HG03354 (cell line): ENCODE results near the gene AMY2B.
"Not testable (repeated sequence)": the region's sequence is repeated elsewhere in the genome, so short reads cannot be mapped to it uniquely, and the experiment has no call there.

Experiments used
- ATAC-seq: cut with Tn5 transposase; IDR thresholded peaks from one replicate; pipeline ENCODE4 v1.9.1; 2021; ENCODE audit warnings: mild to moderate bottlenecking; ENCODE audit not compliant: unreplicated experiment, poor library complexity, severe bottlenecking

Gene AMY2B

DNA sequence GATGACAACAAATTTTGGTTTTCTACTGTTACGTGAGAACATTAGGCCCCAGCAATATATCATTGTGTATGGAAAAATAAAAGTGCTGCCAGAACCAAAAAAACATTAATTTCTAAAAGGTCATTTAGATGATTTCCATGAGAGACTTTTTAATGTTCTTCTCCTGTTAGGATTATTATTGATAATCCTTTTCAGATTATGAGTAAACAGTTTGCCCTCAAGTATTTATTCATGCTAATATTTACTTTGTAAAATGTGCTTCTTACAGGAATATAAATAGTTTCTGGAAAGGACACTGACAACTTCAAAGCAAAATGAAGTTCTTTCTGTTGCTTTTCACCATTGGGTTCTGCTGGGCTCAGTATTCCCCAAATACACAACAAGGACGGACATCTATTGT, at the start of gene AMY2B:
Gene AMY2B, plus strand, starts transcription at position 301 of the 400 bp plus-strand sequence. Its CDS starts 14 bp downstream, at position 315.
- ATAC-seq: not testable (repeated sequence)

DNA sequence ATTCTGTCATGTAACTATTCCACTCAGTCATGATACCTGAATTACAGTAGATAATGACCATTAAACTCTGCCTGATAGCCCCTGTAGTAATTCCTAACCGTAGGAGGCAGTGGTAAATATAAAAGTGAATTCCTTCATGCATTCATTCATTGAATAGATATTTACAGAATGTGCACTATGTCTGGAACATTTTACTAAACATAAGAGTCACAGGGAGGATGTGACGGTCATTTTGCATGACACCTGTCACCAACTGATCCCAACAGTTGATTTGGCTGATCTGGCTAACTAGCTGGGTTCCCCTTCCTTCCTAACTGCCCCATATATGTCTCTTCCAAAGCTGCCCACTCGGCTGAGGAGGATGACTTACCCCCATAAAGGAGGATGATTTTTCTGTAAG, 48.0 kb upstream of the AMY2B start:
- no peak for ATAC-seq

DNA sequence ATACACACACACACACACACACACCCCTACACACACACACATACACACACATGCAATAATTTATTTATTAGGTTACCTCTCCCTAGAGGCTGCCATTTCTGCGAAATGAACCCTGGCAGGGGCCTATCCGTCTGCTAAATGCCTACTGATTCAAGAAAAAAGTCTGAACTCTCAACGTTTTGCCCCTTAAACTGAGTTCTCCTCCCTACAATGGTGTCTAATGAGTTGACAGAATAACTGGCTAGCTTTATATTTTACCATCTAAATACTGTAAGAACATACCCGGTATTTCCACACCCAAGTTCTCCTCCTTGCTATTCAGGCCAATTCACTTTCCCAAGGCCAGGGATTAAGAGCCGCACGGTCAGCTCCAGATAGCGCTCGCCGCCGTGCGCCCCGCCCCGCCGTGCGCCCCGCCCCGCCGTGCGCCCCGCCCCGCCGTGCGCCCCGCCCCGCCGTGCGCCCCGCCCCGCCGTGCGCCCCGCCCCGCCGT, 46.2 kb upstream of the AMY2B start:
- peak; percentile 55 for ATAC-seq

DNA sequence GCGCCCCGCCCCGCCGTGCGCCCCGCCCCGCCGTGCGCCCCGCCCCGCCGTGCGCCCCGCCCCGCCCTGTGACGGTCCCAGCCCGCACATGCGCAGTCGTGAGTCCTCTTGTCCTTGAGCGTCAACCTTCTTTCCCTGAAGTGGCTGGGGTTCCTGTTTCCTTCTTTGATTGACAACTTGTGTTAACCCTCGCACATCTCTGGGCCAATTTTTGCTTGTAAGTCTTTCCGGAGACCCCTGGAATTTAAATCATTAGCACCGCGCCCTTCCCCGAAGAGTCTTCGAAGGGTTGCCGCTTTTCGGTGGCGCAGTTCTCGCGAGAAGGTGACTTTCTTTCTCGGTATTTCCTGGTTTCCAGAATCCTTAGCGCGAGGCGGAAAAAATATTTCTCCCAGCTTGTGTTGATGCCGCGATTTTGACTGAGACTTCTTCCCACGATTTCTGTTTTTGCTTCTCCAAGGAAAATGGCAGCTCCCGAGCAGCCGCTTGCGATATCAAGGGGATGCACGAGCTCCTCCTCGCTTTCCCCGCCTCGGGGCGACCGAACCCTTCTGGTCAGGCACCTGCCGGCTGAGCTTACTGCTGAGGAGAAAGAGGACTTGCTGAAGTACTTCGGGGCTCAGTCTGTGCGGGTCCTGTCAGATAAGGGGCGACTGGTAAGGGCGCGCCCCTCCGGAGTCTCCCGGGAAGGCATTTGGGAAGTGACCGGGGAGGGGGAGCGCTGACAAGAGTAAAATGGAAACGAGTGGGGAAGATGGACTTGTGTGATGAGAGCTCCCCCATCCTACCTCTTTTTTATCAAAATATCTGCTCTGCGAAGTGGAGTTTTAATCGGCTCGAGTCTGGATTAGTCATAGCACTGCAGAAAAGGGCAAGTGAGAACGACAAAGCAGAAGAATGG, 45.5 kb upstream of the AMY2B start, which contains the start of gene RNPC3:
Gene RNPC3, plus strand, starts transcription at position 93 of the 901 bp plus-strand sequence. Its CDS starts 372 bp downstream, at position 465.
- peak; percentile 80 for ATAC-seq

DNA sequence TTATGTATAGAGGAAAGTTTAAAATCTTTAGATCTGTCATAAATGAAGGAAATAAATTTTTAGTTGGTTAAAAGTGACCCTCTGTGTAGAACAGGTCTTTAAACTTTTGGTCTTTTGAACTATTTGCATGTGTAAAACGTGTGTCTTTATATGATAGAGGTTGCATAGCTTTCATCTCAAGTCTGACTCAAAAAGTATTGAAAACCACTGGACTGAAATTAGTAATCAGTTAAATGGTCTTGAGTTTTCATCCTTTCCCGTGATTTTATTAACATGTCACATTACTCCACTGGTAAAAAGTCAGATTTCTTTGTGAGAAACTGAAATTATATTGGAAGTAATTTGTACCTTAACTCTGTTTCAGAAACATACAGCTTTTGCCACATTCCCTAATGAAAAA, 44.1 kb upstream of the AMY2B start:
- ATAC-seq: no peak

DNA sequence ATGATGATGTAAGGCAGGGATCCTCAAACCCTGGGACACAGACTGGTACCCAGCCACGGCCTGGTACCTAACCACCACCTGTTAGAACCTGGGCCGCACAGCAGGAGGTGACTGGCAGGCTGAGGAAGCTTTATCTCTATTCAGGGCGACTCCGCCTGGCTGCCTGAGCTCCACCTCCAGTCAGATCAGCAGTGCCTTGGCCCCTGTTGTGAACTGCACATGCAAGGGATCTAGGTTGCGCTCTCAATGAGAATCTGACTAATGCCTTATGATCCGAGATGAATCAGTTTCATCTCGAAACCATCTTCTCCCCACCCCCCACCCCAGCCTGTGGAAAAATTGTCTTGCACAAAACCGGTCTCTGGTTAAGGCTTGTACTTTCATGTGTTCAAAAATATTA, 41.6 kb upstream of the AMY2B start:
- no peak for ATAC-seq

DNA sequence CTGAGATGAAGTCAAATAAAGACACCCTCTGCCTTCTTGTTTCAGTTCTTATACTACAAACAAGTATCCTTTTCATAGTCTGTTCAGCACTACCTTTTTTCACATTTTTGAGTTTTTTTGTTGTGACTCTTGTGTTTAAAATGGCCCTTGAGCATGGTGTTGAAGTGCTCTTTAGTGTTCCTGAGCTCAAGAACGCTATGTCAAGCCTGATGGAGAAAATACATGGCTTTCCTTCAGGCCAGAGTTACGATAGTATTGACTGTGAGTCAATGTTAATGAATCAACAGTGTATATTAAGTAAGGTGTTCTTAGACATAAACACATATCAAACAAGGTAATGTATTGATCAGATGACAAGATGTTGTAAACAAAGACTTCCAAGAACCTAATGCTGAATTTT, 33.2 kb upstream of the AMY2B start:
- no peak for ATAC-seq

DNA sequence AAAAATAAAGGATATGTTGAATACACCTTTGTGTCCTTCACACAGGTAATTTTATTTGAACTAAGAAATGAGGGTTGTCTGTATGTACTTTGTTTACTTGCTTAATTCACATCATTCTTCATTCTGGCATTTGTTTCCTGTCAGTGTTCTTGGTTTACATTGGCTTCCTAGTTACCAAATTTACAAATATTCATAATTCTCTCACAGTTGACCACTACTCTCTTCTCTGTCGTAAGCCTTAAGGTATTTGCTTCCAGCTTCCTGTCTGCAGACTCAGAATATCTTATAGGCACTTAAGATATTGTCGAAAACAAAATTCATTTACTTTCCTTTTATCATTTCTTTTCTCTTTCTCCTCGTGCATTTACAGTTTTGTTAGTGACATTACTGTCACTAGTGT, 30.0 kb upstream of the AMY2B start:
- no peak for ATAC-seq

DNA sequence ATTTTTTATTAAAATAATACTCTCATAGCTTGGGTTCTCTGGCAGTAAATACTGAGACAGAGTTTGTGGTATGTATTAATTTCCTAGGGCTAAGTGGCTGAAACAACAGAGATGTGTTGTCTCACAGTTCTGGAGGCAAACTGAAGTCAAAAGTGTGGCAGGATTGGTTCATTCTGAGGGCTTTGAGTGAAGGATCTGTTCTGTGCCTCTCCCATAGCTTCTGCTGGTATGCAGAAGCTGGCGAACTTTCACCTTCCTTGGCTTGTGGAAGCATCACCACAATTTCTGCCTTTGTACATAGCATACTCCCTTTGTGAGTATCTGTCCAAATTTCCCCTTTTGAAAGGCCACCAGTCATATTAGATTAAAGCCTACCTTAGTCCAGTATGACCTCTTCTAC, 24.9 kb upstream of the AMY2B start:
- no peak for ATAC-seq

DNA sequence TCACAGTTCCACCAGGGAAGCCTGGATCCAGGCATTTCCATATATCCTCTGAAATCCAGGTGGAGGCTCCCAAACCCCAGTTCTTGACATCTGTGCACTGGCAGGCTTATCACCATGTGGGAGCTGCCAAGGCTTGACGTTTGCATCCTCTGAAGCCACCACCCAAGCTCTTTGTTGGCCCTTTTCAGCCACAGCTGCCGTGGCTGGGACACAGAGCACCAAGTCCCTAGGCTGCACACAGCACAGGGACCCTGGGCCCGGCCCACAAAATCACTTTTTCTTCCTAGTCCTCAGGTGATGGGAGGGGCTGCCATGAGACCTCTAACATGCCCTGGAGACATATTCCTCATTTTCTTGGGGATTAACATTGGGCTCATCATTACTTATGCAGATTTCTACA, 23.5 kb upstream of the AMY2B start:
- no peak for ATAC-seq

DNA sequence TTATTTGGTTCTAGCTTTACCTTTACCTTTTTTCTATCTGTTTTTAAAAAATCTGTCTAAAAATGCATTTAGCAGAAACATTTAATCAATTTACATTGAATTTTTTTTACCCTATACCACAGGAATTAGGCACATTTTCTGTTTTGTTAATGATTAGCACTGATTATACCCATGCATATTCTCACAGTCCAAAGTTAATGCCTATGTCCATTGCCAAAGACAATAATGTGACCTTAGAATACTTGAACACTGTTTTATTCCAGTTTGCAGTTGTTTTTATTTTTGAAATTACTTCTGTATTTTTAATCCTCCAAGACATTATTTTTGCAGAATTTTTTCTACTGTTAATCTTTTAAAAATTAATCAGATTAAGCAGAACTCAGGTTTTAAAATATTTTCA, 11.0 kb upstream of the AMY2B start:
- ATAC-seq: no peak

DNA sequence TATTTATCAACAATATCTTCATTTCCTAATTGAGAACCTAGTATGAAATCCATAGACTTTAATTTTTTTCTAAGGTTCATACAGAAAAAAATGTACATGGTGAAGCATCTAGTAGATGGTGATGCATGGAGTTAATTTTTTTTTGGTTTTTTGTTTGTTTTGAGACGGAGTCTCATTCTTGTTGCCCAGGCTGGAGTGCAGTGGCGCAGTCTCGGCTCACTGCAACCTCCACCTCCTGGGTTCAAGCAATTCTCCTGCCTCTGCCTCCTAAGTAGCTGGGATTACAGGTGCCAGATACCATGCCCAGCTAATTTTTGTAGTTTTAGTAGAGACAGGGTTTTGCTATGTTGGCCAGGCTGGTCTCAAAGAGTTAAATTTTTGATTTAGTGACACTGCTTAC, 10.3 kb upstream of the AMY2B start:
- ATAC-seq: not testable (repeated sequence)

DNA sequence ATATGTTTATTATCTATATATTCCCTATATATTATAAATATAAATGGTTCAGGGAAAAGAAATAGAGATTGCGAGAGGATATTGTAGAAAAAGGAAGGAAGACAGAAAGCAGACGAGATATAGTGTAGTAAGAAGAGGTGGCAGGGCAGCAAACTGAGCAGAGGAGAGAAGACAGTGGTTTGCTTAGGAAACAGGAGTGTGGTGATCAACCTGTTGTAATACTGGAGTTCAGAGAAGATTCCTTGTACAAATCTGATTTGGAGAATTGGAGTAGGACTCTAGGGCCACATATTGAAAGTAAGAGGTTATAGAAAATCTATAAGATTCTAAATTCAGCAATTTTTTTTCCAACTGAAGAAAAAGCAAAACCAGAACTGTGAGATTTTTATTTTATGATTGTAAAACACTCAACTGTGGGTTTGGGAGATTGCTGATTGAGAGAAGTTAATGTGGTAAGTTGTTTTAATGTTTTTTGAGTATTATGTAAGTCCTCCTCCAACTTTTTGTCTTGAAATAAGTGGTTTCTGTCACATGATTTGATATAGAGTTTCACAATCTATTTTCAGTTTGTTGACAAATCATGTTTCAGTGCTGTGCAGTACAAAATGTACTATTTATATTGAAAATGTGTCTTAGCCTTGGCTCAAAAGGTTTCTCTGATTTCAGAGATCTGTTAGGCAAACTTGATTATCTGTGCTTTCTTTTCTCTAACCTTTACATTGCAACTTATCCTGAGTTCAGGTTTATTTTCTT, 9.6 kb upstream of the AMY2B start:
- ATAC-seq: peak; percentile 95

DNA sequence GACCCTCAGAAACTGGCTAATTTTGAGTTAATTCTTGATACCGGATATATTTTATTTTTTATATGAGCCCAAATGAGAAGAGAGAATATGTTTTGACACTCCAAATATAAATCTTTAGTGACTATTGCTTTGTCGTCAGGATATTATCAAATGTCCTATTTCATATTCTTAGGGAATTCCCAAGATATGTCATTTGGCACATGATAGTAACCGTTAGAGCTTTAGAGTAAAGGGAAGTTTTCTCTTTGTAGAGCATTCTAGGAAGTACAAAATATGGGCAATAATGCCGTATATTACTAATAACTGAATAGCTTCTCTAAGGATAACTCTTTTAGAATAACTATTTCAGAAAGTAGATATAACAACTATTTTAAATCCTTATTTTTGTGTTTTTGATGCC, 8.3 kb upstream of the AMY2B start:
- no peak for ATAC-seq

DNA sequence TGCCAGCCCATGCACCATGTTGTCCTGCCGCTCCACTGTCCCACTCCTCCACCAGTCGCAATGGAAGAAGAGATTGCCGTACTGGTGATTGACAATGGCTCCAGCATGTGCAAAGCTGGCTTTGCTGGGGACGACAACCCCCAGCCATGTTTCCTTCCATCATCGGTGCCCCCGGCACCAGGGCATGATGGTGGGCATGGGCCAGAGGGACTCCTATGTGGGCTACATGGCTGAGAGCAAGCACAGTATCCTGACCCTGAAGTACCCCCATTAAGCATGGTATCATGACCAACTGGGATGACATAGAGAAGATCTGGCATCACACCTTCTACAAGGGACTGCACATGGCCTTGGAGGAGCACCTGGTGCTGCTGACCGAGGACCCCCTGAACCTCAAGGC, 1.9 kb upstream of the AMY2B start:
- no peak for ATAC-seq

DNA sequence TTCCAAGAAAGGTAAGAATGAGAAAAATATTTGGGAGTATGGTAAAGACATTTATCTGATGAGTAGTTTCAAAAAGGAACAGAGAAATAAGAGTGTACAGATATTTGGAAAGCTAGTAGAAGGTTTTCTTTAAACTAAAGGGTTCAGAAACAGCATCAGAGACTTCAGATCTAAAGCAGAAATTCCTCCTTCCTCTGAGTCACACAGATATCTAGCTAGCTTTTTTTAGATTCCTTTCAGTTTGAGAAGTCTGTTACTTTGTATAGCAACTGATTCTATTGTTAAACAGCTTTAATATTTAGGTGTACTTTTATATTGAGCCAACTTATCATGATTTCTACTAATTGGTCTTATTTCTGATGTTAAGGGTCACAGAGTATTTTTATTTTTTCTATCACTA, 4.7 kb downstream of the AMY2B start:
- ATAC-seq: no peak

DNA sequence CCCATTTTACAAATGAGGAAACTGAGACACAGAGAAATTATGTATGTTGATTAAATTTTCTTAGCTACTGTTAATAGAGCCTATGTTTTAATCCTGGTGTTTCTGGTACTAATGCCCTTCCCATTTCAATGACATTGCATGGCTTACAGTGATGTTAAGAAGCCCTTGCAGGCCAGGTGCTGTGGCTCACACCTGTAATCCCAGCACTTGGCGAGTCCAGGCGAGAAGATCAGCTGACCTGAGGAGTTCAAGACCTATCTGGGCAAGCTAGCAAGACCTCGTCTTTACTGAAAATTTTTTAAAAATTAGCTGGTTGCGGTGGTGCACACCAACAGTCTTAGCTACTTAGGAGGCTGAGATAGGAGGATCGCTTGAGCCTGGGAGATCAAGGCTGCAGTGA, 5.4 kb downstream of the AMY2B start:
- ATAC-seq: not testable (repeated sequence)

DNA sequence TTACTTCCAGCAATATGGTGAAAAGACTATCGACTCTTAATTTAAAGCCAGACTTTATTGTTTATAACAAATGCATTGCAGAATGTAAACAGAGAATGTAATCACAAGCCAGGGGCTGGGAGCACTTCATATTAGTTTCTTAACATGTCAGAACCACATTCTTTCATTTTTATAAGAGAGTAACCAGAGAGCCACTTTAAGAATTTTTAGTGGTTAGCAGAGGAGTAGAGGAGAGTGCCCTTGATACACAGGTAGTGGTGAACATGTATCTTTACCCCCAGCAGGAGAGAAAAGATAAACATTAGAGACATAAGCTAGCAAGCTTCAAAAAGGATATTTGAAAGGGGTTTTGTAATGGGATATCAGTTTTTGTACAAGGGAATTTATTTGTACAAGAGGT, 11.1 kb downstream of the AMY2B start:
- ATAC-seq: no peak

DNA sequence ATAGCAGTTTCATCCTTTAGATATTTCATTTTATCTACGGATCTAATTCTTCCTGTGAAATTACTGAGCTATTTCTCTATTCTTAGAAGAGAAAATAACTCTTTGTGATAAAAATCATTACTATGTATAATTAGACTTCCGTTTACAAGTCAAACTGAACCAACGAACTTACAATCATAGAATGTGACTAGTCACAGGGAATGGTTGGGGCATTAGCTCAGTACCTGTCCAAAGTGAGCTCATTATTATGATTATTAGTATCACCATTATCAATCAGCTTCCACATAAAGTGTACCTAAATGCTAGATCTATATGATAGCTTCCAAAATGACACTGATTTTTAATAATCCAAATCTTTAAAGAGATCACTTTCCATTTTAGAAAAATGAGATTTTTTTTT, 12.5 kb downstream of the AMY2B start:
- ATAC-seq: no peak

DNA sequence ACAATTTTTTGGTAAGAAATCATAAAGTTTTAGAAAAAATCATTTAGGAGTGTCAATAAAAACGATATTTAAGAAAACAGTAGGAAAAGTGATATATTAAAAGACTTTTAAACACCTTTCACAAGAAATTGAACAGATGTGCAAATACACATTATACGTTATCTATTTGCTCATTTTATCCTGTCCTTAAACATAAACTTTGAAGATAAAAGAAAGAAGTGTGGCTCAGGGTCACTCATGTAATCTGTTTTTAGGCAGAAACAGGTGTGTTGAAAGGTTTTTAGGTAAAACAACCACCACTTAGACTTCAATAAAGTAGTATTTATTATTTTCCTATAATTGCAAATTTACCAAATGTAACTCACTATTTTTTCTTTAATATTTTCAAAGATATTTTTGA, 13.1 kb downstream of the AMY2B start:
- no peak for ATAC-seq

DNA sequence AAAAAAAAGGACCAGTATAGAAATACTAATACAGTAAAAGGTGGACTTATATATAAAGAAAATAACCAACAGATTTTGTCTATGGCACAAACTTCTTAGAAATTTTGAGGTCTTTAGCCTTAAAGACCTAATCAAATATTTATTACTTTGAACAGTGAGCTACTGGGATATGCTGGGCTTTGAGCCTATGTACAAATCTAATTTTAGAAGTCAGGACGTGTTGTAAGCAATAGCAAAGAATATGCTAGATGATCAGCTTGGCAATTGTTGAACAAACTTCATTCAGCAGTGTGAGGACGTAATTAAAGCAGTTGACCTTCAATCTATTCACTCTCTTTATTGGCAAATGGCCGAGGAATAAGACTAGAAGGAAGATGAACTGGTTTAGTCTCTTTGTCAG, 31.4 kb downstream of the AMY2B start:
- ATAC-seq: not testable (repeated sequence)
